Endothelial cell of umbilical vein (primary cell): ENCODE measurements around the gene FAM114A1. TPM values are rescaled to one million over a fixed set of nuclear protein-coding genes. Genes with fewer than 3 reads are reported as not detected.

Experiments used
- BruUV-seq: library from RNA; stranded (reverse); fragments of 400-500 nt; replicated peaks from 2 replicates; lab custom pipeline; 2021; lab: Mats Ljungman, UMichigan
- CTCF ChIA-PET: fragments of 300-600, 350-600 bp; sonication (Branson Sonifier 250); formaldehyde crosslinking; loops from one replicate; lab custom pipeline; 2021; ENCODE audit warnings: antibody characterized with exemption, inconsistent platforms; lab: Charles Lee
- POLR2A ChIA-PET: fragments of 300-600, 350-600 bp; sonication (Branson Sonifier 250); formaldehyde crosslinking; loops from one replicate; lab custom pipeline; 2021; ENCODE audit warnings: antibody characterized with exemption, inconsistent platforms; lab: Charles Lee
- DNase-seq: peaks from one replicate; pipeline ENCODE4 v3.0.0-alpha.2; 2011; ENCODE audit warnings: low read depth, low spot score
- FAIRE-seq: peaks from 2 replicates; lab custom pipeline; 2011; peaks lifted over from hg19 to GRCh38; lab: Jason Lieb, UNC
- H2AFZ ChIP-seq: 2 replicates; pipeline ENCODE4 v1.6.0; 2012; ENCODE audit warnings: low read depth, low read length, control low read depth, inconsistent platforms
- H3K27ac ChIP-seq: 2 replicates; pipeline ENCODE4 v1.5.1; 2011; ENCODE audit warnings: low read depth, mild to moderate bottlenecking, control low read depth, low read length, moderate library complexity; ENCODE audit not compliant: insufficient read depth
- H3K27me3 ChIP-seq, 2 experiments: 2 replicates each; pipeline versions ENCODE4 v1.6.0 to v1.6.1; 2011; ENCODE audit warnings: low read length in 2 of 2, mixed read lengths in 1 of 2; ENCODE audit not compliant: control insufficient read depth in 2 of 2, insufficient read depth in 2 of 2
- H3K36me3 ChIP-seq, 2 experiments: 2 replicates in 1 of 2; 3 replicates in 1 of 2; pipeline ENCODE4 v1.5.1; 2011; ENCODE audit warnings: low read length in 2 of 2, mild to moderate bottlenecking in 1 of 2, moderate library complexity in 1 of 2; ENCODE audit not compliant: control insufficient read depth in 2 of 2, insufficient read depth in 2 of 2; ENCODE audit errors: extremely low read depth in 1 of 2
- H3K4me1 ChIP-seq: 3 replicates; pipeline ENCODE4 v1.5.1; 2011; ENCODE audit warnings: mild to moderate bottlenecking, low read length; ENCODE audit not compliant: control insufficient read depth, insufficient read depth; ENCODE audit errors: extremely low read depth
- H3K4me2 ChIP-seq: 2 replicates; pipeline ENCODE4 v1.6.1; 2011; ENCODE audit warnings: low read length, control low read depth, mixed read lengths; ENCODE audit not compliant: insufficient read depth
- H3K4me3 ChIP-seq, 3 experiments: fragments of 200-600 bp in 1 of 3; sonication (generic), shearing (Covaris generic) in 1 of 3; replicated peaks in 1 of 3; 2 replicates each; pipeline ENCODE4 v1.5.1; 2011 to 2016; ENCODE audit warnings: control low read depth in 3 of 3, low read length in 3 of 3, mild to moderate bottlenecking in 2 of 3, inconsistent platforms in 1 of 3, low read depth in 1 of 3, moderate library complexity in 1 of 3; ENCODE audit not compliant: insufficient read depth in 1 of 3
- H3K79me2 ChIP-seq: 2 replicates; pipeline ENCODE4 v1.6.0; 2012; ENCODE audit warnings: low read length, inconsistent platforms; ENCODE audit not compliant: control insufficient read depth, insufficient read depth
- H3K9ac ChIP-seq: replicated peaks from 2 replicates; pipeline ENCODE3; 2011; ENCODE audit warnings: low read length, control low read depth; ENCODE audit not compliant: insufficient read depth; ENCODE audit errors: extremely low read depth
- H3K9me1 ChIP-seq: replicated peaks from 3 replicates; pipeline ENCODE4 v1.6.0; 2011; ENCODE audit warnings: mild to moderate bottlenecking, low read length; ENCODE audit not compliant: control insufficient read depth, insufficient read depth; ENCODE audit errors: extremely low read depth
- H3K9me3 ChIP-seq: replicated peaks from 2 replicates; pipeline ENCODE4 v1.5.1; 2012; ENCODE audit warnings: low read length, inconsistent platforms; ENCODE audit not compliant: control insufficient read depth, insufficient read depth
- H4K20me1 ChIP-seq: replicated peaks from 2 replicates; pipeline ENCODE3; 2011; ENCODE audit warnings: mild to moderate bottlenecking, low read length; ENCODE audit not compliant: control insufficient read depth, insufficient read depth; ENCODE audit errors: extremely low read depth
- CTCF ChIP-seq, 2 donors: IDR thresholded peaks; 1 replicate in 1 of 2; 2 replicates in 1 of 2; pipeline ENCODE4 v1.5.1; 2011; ENCODE audit warnings: low read length in 2 of 2, mild to moderate bottlenecking in 2 of 2, moderate library complexity in 2 of 2, control low read depth in 1 of 2, inconsistent platforms in 1 of 2, low read depth in 1 of 2; ENCODE audit not compliant: insufficient read depth in 1 of 2; ENCODE audit errors: extremely low read depth in 1 of 2
- EZH2 ChIP-seq: IDR thresholded peaks from 2 replicates; pipeline ENCODE4 v1.6.1; 2012; ENCODE audit warnings: borderline replicate concordance, low read depth, mild to moderate bottlenecking, moderate library complexity, low read length, inconsistent platforms; ENCODE audit not compliant: severe bottlenecking
- FOS ChIP-seq: IDR thresholded peaks from 2 replicates; pipeline ENCODE4 v1.6.1; 2011; ENCODE audit warnings: mild to moderate bottlenecking, low read length, moderate library complexity, borderline replicate concordance; ENCODE audit not compliant: insufficient read depth
- GATA2 ChIP-seq: IDR thresholded peaks from 2 replicates; pipeline ENCODE4 v1.7.0; 2011; ENCODE audit warnings: low read depth, mild to moderate bottlenecking, moderate library complexity, mixed read lengths, low read length; ENCODE audit not compliant: insufficient read length, insufficient read depth
- JUN ChIP-seq: IDR thresholded peaks from 2 replicates; pipeline ENCODE4 v1.6.1; 2011; ENCODE audit warnings: borderline replicate concordance, low read depth; ENCODE audit not compliant: insufficient read length, insufficient read depth
- MAX ChIP-seq: IDR thresholded peaks from 2 replicates; pipeline ENCODE4 v1.6.1; 2011; ENCODE audit not compliant: insufficient read depth, insufficient read length
- MYC ChIP-seq: IDR thresholded peaks from one replicate; pipeline ENCODE4 v1.6.1; 2011; ENCODE audit warnings: mild to moderate bottlenecking, low read depth, low read length
- POLR2A ChIP-seq: IDR thresholded peaks from 2 replicates; pipeline ENCODE4 v1.6.1; 2012; ENCODE audit warnings: low read depth, mild to moderate bottlenecking, control low read depth, low read length
- POLR2AphosphoS5 ChIP-seq: IDR thresholded peaks from 2 replicates; pipeline ENCODE4 v1.6.1; 2012; ENCODE audit warnings: low read depth, mild to moderate bottlenecking, control low read depth, low read length, moderate library complexity; ENCODE audit not compliant: insufficient read depth
- dilution Hi-C: fragments of 300-500 bp; cut with MboI; formaldehyde crosslinking; loops from one replicate; pipeline ENCODE4 v1.15.0; 2019; ENCODE audit warnings: low sequenced_read_pairs; ENCODE audit not compliant: extremely low pct_ligation_motif_present
- intact Hi-C: fragments of 100-400 bp; cut with micrococcal nuclease; formaldehyde crosslinking; loops from one replicate; pipeline ENCODE4 v1.10.0; 2022
- polyA plus RNA-seq, 4 experiments: library from polyadenylated mRNA; depleted of rRNA in 3 of 4; stranded (reverse) in 3 of 4; unstranded in 1 of 4; fragments of >200 nt; gene quantifications; 2 replicates each; pipeline versions ENCODE4 v1.2.1 to v1.2.3, GENCODE V29; 2011 to 2012; ENCODE audit warnings: missing spikeins in 1 of 4
- total RNA-seq: library from RNA; stranded (reverse); gene quantifications from 2 replicates; pipeline ENCODE4 v1.2.3, GENCODE V29; 2021

FAM114A1 gene
- total and polyA plus RNA-seq, 2 donors (not counting 3 experiments of a cell fraction or from before 2014, with no cell fraction given) = 99.2 to 118 TPM

GRCh38 chr4:38842994-38843393, 24.6 kb upstream of the FAM114A1 start:
- Histone ChIP-seq H2AFZ (no peak overlapping the region), H3K9me1 (no peaks in the 10 kb centered on the region), H3K79me2 (no peaks in the 10 kb centered on the region), H3K9ac (no peak overlapping the region), H3K4me2 (no peak overlapping the region), H3K27ac (no peak overlapping the region), H4K20me1 (no peaks in the 10 kb centered on the region), H3K27me3 (peaks cover 5% of the 10 kb centered on the region in 2 experiments), H3K4me1 (peaks cover 3% of the 10 kb centered on the region), H3K36me3 (no peaks in the 10 kb centered on the region), H3K9me3 (no peaks in the 10 kb centered on the region), H3K4me3 (no peak overlapping the region)
- intact Hi-C loops = no loop called here
- dilution Hi-C loops = no loop called here
- TF ChIP-seq POLR2A (no peak), MAX (no peak), POLR2AphosphoS5 (no peak), EZH2 (no peak), JUN (no peak), GATA2 (no peak), MYC (no peak), CTCF (IDR thresholded peaks at IDR 0.05; ENCODE audit: extremely low read depth in 1 of 2, insufficient read depth in 1 of 2, low read depth in 1 of 2, low read length in 2 of 2) (no peak), FOS (no peak)
- no TSS peak for BruUV-seq
- CTCF ChIA-PET = interaction anchor here (1.0 to 1.2 kb wide), 3 partner anchors 18 to 84 kb away, joined by 3 to 4 read pairs (median 3); partner anchors contain the start of gene TLR10
- DNase-seq = no peak
- POLR2A ChIA-PET = no interaction called here
- FAIRE-seq = no peak
